GM12878 (cell line): Measurements from ENCODE around the gene ACRV1. TPM values are rescaled to one million over a fixed set of nuclear protein-coding genes. Genes with fewer than 3 reads are reported as not detected.

Experiments used
- ATAC-seq: fragments of 200-7000 bp; cut with Tn5 transposase; 3 replicates; pipeline ENCODE4 v1.9.1; 2020; ENCODE audit warnings: mild to moderate bottlenecking, moderate library complexity
- BruUV-seq: library from RNA; stranded (reverse); fragments of 400-500 nt; replicated peaks from 2 replicates; lab custom pipeline; 2021; lab: Mats Ljungman, UMichigan
- CTCF ChIA-PET: fragments of 300-600 bp; sonication (Branson Sonifier 250); formaldehyde crosslinking; extraction: SDS; loops from one replicate; lab custom pipeline; 2021; ENCODE audit warnings: inconsistent platforms; lab: Yijun Ruan, JAX
- POLR2A ChIA-PET: fragments of 350-600 bp; formaldehyde crosslinking; extraction: SDS; loops from one replicate; lab custom pipeline; 2021; ENCODE audit warnings: inconsistent platforms; lab: Charles Lee
- RAD21 ChIA-PET: fragments of 300-600 bp; sonication (Branson Sonifier 250); formaldehyde crosslinking; loops from one replicate; lab custom pipeline; 2023; ENCODE audit warnings: antibody characterized with exemption; ENCODE audit not compliant: unreplicated experiment; lab: Charles Lee
- SMC1A ChIA-PET: fragments of 300-600 bp; sonication (Branson Sonifier 250); formaldehyde crosslinking; loops from one replicate; lab custom pipeline; 2023; ENCODE audit not compliant: unreplicated experiment, uncharacterized antibody; lab: Charles Lee
- DNase-seq: peaks from one replicate; pipeline ENCODE4 v3.0.0-alpha.2; 2011; ENCODE audit warnings: low read depth, low spot score
- FAIRE-seq: peaks from 3 replicates; lab custom pipeline; 2011; peaks lifted over from hg19 to GRCh38; lab: Jason Lieb, UNC
- H2AFZ ChIP-seq: 2 replicates; pipeline ENCODE4 v1.6.0; 2011; ENCODE audit warnings: low read depth, low read length, control low read depth; ENCODE audit not compliant: control insufficient read depth
- H3K27ac ChIP-seq: 2 replicates; pipeline ENCODE4 v1.5.1; 2011; ENCODE audit warnings: control low read depth; ENCODE audit not compliant: control insufficient read depth, insufficient read depth
- H3K27me3 ChIP-seq, 2 experiments: replicated peaks in 1 of 2; 2 replicates each; pipeline versions ENCODE4 v1.6.0 to v1.6.1; 2011; ENCODE audit warnings: low read length in 1 of 2; ENCODE audit not compliant: control insufficient read depth in 2 of 2, insufficient read depth in 2 of 2
- H3K36me3 ChIP-seq, 2 experiments: 2 replicates each; pipeline ENCODE4 v1.5.1; 2011; ENCODE audit warnings: low read length in 1 of 2; ENCODE audit not compliant: control insufficient read depth in 2 of 2, insufficient read depth in 2 of 2
- H3K4me1 ChIP-seq: 2 replicates; pipeline ENCODE4 v1.6.1; 2011; ENCODE audit warnings: mild to moderate bottlenecking, low read length, moderate library complexity, mixed read lengths; ENCODE audit not compliant: control insufficient read depth, insufficient read depth
- H3K4me2 ChIP-seq: 2 replicates; pipeline ENCODE4 v1.6.0; 2011; ENCODE audit warnings: control low read depth; ENCODE audit not compliant: control insufficient read depth, insufficient read depth
- H3K4me3 ChIP-seq: fragments of 200-600 bp; sonication (generic); 2 replicates; pipeline ENCODE4 v1.5.1; 2016
- H3K79me2 ChIP-seq: 2 replicates; pipeline ENCODE4 v1.6.0; 2011; ENCODE audit warnings: low read length; ENCODE audit not compliant: control insufficient read depth, insufficient read depth
- H3K9ac ChIP-seq: 2 replicates; pipeline ENCODE4 v1.8.0; 2011; ENCODE audit warnings: low read length, control low read depth, mixed read lengths; ENCODE audit not compliant: control insufficient read depth, insufficient read depth
- H3K9me3 ChIP-seq: replicated peaks from 3 replicates; pipeline ENCODE4 v1.5.1; 2011; ENCODE audit warnings: mild to moderate bottlenecking, low read length; ENCODE audit not compliant: control insufficient read depth, insufficient read depth
- H4K20me1 ChIP-seq: 2 replicates; pipeline ENCODE4 v1.6.0; 2011; ENCODE audit not compliant: control insufficient read depth, insufficient read depth
- CEBPB ChIP-seq, 2 experiments: fragments of 150-350 bp in 1 of 2; IDR thresholded peaks; 2 replicates each; pipeline ENCODE4 v1.6.1; 2012 to 2014; ENCODE audit warnings: low read depth in 2 of 2, low read length in 2 of 2, borderline replicate concordance in 1 of 2, inconsistent platforms in 1 of 2
- CHD4 ChIP-seq: fragments of 200-600 bp; sonication (generic); IDR thresholded peaks from 2 replicates; pipeline ENCODE4 v1.6.1; 2016; ENCODE audit warnings: mild to moderate bottlenecking
- FOS ChIP-seq: IDR thresholded peaks from 3 replicates; pipeline ENCODE4 v1.6.1; 2011; ENCODE audit warnings: borderline replicate concordance; ENCODE audit not compliant: insufficient read length; ENCODE audit errors: extremely low read depth
- MEF2A ChIP-seq: IDR thresholded peaks from 2 replicates; pipeline ENCODE4 v1.6.1; 2011; ENCODE audit warnings: low read depth, mild to moderate bottlenecking, low read length, moderate library complexity; ENCODE audit not compliant: insufficient read depth
- NRF1 ChIP-seq: conservative IDR thresholded peaks from 2 replicates; pipeline ENCODE4 v1.6.1; 2011; ENCODE audit warnings: mild to moderate bottlenecking, low read depth, low read length, improper control_type of control experiment
- SP1 ChIP-seq: IDR thresholded peaks from one replicate; pipeline ENCODE4 v1.6.1; 2011; ENCODE audit warnings: low read depth, low read length
- TARDBP ChIP-seq: IDR thresholded peaks from 2 replicates; pipeline ENCODE4 v1.6.1; 2016; ENCODE audit warnings: borderline replicate concordance
- WGBS: methylation state at CpG from one replicate; pipeline ENCODE4 v1.1.6; 2016; ENCODE audit warnings: low lambda C conversion rate; ENCODE audit not compliant: insufficient replicate concordance, insufficient coverage; ENCODE audit errors: missing lambda C conversion rate; 5-methylcytosine and 5-hydroxymethylcytosine counted together
- in situ Hi-C: fragments of 300-500 bp; cut with MboI; formaldehyde crosslinking; loops from 9 replicates; pipeline ENCODE4 v1.14.3; 2018; ENCODE audit warnings: mixed read lengths
- intact Hi-C: fragments of 100-400 bp; cut with micrococcal nuclease; formaldehyde crosslinking; loops from one replicate; pipeline ENCODE4 v1.14.2; 2022; ENCODE audit not compliant: unreplicated experiment
- polyA plus RNA-seq, 11 experiments: library from polyadenylated mRNA; depleted of rRNA in 4 of 11; unstranded in 6 of 11; stranded (reverse) in 5 of 11; fragments of >200 nt; fragmentation: Nextera tagmentation in 4 of 11; fragmentation: Illumina TruSeq in 1 of 11; extraction: Ambion mirVana in 4 of 11; extraction: Trizol in 1 of 11; gene quantifications; 1 replicate in 1 of 11; 2 replicates in 10 of 11; pipeline versions ENCODE4 v1.2.1 to v1.2.3, GENCODE V29; 2011 to 2016; ENCODE audit warnings: inconsistent platforms in 2 of 11, missing spikeins in 2 of 11, low read depth in 1 of 11
- total RNA-seq, 4 experiments: library from RNA; depleted of rRNA in 3 of 4; stranded (reverse); fragments of >200 nt in 3 of 4; fragmentation: Illumina TruSeq in 1 of 4; extraction: Trizol in 1 of 4; gene quantifications; 2 replicates each; pipeline versions ENCODE4 v1.2.1 to v1.2.3, GENCODE V29; 2013 to 2021
- TF ChIP-seq, protein P1 (sequence below): fragments of 450-650 bp; formaldehyde crosslinking; IDR thresholded peaks from 2 replicates; pipeline ENCODE4 v1.4.0; 2022; ENCODE audit warnings: mild to moderate bottlenecking, moderate library complexity
- TF ChIP-seq, protein P2 (sequence below): fragments of 450-650 bp; IDR thresholded peaks from 2 replicates; pipeline ENCODE4 v1.6.1; 2016; ENCODE audit warnings: mild to moderate bottlenecking
- TF ChIP-seq, protein P3 (sequence below): IDR thresholded peaks from 2 replicates; pipeline ENCODE4 v1.6.1; 2012; ENCODE audit warnings: low read depth, low read length, improper control_type of control experiment

ACRV1 gene
- total and polyA plus RNA-seq, 10 of the 15 experiments (the other 5 are each of a cell fraction or from before 2014, with no cell fraction given) = 0.09 to 0.82 (median 0.23) TPM; not detected in 2

DNA sequence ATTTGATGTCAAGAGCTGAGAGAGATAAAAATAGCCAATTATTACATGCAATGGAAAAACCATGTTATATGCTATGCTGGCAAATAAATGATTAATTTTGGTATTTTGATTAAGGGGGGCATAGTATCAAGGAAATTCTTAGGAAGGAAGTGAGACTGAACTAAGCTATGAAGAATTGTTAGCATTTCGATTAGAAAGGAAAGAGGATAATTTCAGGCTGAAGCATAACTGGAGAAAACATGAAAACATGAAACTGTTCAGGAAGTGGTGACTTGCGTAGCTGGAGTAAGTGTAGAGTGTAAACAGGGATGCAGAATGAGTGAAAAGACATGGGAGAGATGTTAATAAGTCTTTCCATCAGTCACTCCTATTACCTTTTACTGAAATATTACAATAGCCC lies 6.4 kb downstream of the ACRV1 start:
- intact Hi-C loops = no loop called here
- H4K20me1 ChIP-seq = no peaks in the 10 kb centered on the region
- SMC1A ChIA-PET = no interaction called here
- RAD21 ChIA-PET = no interaction called here
- H2AFZ ChIP-seq = no peak overlapping the region
- ATAC-seq (no peak), DNase-seq (no peak), FAIRE-seq (no peak)
- CTCF ChIA-PET = no interaction called here
- H3K4me3 ChIP-seq = no peak overlapping the region
- no peak overlapping the region for H3K9ac ChIP-seq
- H3K79me2 ChIP-seq = no peaks in the 10 kb centered on the region
- POLR2A ChIA-PET = interaction anchor here (1.1 kb wide), 1 partner anchor 9 kb away, joined by 3 read pairs; no protein-coding TSS in a partner anchor
- no peaks in the 10 kb centered on the region for H3K9me3 ChIP-seq
- BruUV-seq = no TSS peak
- H3K36me3 ChIP-seq = peaks cover 5 to 9% of the 10 kb centered on the region in 2 experiments
- in situ Hi-C loops = no loop called here
- H3K27ac ChIP-seq = no peak overlapping the region
- TF ChIP-seq CHD4 = no peak
- no peak for TF ChIP-seq CEBPB (IDR thresholded peaks at IDR 0.05; ENCODE audit: borderline replicate concordance in 1 of 2, low read depth in 2 of 2, low read length in 2 of 2)
- TF ChIP-seq SP1 = no peak
- TF ChIP-seq, protein P1, sequence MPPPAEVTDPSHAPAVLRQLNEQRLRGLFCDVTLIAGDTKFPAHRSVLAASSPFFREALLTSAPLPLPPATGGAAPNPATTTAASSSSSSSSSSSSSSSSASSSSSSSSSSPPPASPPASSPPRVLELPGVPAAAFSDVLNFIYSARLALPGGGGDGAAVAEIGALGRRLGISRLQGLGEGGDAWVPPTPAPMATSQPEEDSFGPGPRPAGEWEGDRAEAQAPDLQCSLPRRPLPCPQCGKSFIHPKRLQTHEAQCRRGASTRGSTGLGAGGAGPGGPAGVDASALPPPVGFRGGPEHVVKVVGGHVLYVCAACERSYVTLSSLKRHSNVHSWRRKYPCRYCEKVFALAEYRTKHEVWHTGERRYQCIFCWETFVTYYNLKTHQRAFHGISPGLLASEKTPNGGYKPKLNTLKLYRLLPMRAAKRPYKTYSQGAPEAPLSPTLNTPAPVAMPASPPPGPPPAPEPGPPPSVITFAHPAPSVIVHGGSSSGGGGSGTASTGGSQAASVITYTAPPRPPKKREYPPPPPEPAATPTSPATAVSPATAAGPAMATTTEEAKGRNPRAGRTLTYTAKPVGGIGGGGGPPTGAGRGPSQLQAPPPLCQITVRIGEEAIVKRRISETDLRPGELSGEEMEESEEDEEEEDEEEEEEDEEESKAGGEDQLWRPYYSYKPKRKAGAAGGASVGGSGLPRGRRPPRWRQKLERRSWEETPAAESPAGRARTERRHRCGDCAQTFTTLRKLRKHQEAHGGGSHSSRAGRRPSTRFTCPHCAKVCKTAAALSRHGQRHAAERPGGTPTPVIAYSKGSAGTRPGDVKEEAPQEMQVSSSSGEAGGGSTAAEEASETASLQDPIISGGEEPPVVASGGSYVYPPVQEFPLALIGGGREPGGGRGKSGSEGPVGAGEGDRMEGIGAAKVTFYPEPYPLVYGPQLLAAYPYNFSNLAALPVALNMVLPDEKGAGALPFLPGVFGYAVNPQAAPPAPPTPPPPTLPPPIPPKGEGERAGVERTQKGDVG (CRISPR knock-in tag) = no peak
- TF ChIP-seq NRF1 = no peak
- no peak for TF ChIP-seq TARDBP
- TF ChIP-seq, protein P2, sequence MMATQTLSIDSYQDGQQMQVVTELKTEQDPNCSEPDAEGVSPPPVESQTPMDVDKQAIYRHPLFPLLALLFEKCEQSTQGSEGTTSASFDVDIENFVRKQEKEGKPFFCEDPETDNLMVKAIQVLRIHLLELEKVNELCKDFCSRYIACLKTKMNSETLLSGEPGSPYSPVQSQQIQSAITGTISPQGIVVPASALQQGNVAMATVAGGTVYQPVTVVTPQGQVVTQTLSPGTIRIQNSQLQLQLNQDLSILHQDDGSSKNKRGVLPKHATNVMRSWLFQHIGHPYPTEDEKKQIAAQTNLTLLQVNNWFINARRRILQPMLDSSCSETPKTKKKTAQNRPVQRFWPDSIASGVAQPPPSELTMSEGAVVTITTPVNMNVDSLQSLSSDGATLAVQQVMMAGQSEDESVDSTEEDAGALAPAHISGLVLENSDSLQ = no peak
- no peak for TF ChIP-seq FOS
- no peak for TF ChIP-seq MEF2A
- TF ChIP-seq, protein P3, sequence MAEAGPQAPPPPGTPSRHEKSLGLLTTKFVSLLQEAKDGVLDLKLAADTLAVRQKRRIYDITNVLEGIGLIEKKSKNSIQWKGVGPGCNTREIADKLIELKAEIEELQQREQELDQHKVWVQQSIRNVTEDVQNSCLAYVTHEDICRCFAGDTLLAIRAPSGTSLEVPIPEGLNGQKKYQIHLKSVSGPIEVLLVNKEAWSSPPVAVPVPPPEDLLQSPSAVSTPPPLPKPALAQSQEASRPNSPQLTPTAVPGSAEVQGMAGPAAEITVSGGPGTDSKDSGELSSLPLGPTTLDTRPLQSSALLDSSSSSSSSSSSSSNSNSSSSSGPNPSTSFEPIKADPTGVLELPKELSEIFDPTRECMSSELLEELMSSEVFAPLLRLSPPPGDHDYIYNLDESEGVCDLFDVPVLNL = no peak
- no peak overlapping the region for H3K4me2 ChIP-seq
- no peaks in the 10 kb centered on the region for H3K4me1 ChIP-seq
- no peaks in the 10 kb centered on the region for H3K27me3 ChIP-seq
- 100% methylated on average over 2 of the region's 2 CpGs for WGBS
